HL-60/S4 (cell line): ENCODE results near the gene CERS3.

ENCODE experiments used
- in situ Hi-C: fragments of 300-500 bp; cut with MboI; formaldehyde crosslinking; loops from 2 replicates; pipeline ENCODE4 v1.14.3; 2022; ENCODE audit warnings: low sequenced_read_pairs

The CERS3 gene

GRCh38 chr15:100385300-100386050, 143.3 kb downstream of the CERS3 start:
- in situ Hi-C loops = no loop called here

DNA sequence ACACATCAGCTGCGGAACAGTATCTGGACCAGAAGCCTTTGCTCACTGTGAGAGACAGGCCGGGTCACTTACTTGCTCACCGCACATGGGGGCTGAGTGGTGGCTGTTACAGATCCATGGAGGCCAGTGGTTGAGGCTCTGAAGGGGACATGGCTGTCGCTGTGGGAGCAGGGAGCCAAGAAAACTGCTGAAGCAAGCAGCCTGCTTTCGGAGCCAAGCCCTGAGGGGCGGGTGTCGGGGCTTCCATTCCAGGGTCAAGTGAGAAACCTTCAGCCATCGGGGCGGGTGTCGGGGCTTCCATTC, 144.7 kb downstream of the CERS3 start:
- in situ Hi-C loops = no loop called here

DNA sequence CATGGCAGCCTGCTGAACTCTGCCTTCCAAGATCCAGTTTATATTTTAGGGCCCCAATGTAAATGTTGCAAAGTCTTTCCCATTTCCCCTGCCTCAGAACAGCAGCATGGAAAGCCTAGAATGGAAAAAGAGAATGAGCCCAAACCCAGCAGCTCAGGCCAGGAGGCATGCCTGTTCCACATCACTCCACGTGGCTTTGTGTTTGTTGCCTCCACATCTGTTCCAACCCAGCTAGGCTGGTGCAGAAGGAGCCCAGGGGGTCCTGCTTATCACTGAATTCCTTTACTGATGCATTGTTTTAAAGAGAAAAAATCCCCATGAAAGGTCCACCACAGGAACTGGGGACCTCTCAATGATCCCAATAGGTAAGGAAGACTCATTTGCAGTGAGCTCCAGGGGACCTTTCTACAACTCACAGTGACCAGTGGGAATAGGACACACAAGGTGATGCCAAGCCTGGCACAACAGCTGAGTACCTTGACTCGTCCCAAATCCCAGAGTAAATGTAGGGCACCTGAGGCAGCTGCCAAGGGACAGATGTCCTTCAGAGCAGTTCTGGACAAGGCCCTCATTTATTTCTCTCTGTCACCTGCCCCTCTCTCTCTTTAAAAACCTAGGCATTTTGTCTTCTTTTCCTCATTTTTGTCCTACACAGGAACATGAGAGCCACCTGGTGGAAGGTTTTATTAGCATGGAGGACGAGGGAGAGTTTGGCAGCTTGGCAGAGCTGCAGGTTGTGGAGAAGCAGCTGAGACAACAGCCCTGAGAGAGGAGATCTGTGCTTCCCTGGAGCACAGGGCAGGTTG, 145.2 kb downstream of the CERS3 start:
- in situ Hi-C loops = no loop called here

DNA sequence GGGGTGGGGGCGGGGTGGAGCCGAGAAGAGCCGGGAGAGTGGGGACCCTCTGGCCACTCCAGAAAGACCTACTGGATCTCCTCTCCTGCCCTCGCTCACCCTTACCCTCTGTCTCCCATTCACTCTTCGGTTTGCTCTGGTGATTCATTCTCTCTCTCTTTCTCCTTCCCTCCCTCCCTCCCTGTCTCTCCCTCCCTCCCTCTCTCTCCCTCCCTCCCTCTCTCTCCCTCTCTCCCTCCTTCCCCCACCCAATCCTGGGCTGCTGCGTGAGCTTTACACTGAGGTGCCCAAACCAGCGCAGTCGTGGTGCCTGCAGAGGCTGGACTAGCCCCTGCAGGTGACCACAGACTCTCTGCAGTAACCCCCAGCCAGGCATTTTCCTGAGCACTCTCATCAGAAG, 154.8 kb downstream of the CERS3 start:
- in situ Hi-C loops = no loop called here

DNA sequence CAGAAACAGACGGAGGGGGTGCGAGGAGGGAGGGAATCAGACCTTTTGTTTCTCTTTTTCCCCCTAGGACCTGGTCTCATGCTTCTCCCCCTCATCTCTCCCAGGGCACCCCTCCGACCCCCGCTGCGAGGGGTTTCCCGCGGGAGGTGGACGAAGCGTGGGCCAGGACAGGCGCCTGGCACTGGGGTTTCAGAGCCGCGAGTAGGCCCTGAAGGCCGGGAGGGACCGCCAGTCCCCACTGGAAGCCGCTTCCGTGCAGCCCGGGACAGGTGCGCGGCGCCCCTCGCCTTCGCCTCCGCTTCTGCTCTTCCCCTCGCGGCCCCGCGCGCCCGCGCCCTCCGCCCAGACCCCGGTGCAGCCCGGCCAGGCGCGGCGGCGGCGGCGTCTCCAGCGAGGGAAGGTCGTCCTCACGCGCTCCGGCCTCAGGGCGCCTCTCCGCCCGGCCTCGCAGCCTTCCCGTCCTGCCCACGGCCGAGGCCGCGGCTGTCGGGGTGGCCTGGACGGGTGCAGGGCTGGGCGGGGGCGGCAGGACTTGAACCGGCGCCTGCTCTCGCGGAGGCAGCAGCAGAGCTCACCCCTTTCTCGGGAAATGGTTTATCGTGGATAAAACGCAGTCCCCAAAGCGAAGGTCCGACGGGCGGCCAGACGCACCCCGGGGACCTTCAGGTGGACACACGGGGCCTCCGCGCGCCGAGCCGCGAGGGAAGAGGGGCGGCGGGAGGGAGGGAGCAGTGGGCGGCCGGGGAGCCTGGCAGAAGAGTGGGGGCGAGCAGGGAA, 155.4 kb downstream of the CERS3 start:
- in situ Hi-C loops = no loop called here

- in situ Hi-C loops = no loop called here
These were observed 156.0 kb downstream of the CERS3 start for GRCh38 chr15:100372739-100373119.

GRCh38 chr15:100355342-100355741, 173.4 kb downstream of the CERS3 start:
- in situ Hi-C loops = no loop called here

DNA sequence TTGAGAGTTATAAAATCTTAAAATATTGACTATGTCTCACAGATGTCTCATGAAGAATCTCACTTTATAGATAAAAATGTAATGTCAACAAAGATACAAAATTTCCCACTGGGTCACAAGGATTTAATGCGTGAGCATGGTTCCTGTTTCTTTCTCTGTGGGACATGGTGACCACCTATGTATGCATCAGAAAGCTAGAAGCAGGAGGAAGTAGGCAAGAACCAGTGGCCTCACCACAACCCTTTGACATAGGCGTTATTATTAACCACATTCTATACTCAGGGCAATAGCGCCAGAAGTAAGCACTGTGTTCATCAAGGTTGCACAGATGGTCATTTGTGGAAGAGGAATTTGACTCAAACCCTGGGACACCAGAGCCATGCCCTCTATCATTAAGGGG, 175.3 kb downstream of the CERS3 start:
- in situ Hi-C loops = no loop called here

GRCh38 chr15:100350434-100351226, 178.1 kb downstream of the CERS3 start:
- in situ Hi-C loops = no loop called here
